ENCODE measurements around the gene EFL1. TPM values are rescaled to one million over a fixed set of nuclear protein-coding genes. Genes with fewer than 3 reads are reported as not detected.

Gene EFL1
- total and polyA plus RNA-seq, 9 of the 15 experiments (the other 6 are each of a cell fraction or from before 2014, with no cell fraction given), result 4.8 to 32.5 (median 16.9) TPM

- TF ChIP-seq L3MBTL2 (IDR thresholded peaks at IDR 0.05), result peak; percentile 69
- peak; percentile 91 for TF ChIP-seq ZNF766 (CRISPR knock-in tag; conservative IDR thresholded peaks at IDR 0.05)
- TF ChIP-seq GABPB2 (CRISPR knock-in tag; conservative IDR thresholded peaks at IDR 0.05), result no peak
- TF ChIP-seq NFRKB (IDR thresholded peaks at IDR 0.05; ENCODE audit: low read depth), result no peak
- TF ChIP-seq ESRRB (CRISPR knock-in tag; IDR thresholded peaks at IDR 0.05; ENCODE audit: borderline replicate concordance), result no peak
- peak; percentile 74; the same call in 1 of the 2 replicates for TF ChIP-seq FOXJ2 (tag; IDR thresholded peaks at IDR 0.05)
- TF ChIP-seq ZEB2 (IDR thresholded peaks at IDR 0.05), result peak; percentile 81
- TF ChIP-seq LARP7 (IDR thresholded peaks at IDR 0.05), result no peak
- TF ChIP-seq CUX1 (CRISPR knock-in tag; IDR thresholded peaks at IDR 0.05), result no peak
- no peak for TF ChIP-seq GTF2A2 (tag; IDR thresholded peaks at IDR 0.05)
- TF ChIP-seq MEF2A (IDR thresholded peaks at IDR 0.05; ENCODE audit: control insufficient read depth, low read depth, low read length), result no peak
- TF ChIP-seq PCBP1 (IDR thresholded peaks at IDR 0.05; ENCODE audit: low read depth, low read length, poor library complexity, severe bottlenecking), result no peak
- no peak for TF ChIP-seq PRMT5 (CRISPR knock-in tag; IDR thresholded peaks at IDR 0.05)
- no peak for TF ChIP-seq PHF21A (IDR thresholded peaks at IDR 0.05; ENCODE audit: borderline replicate concordance, low read depth)
- TF ChIP-seq ZNF354B (CRISPR knock-in tag; IDR thresholded peaks at IDR 0.05), result no peak
- peak; percentile 93 for TF ChIP-seq DPF2 (IDR thresholded peaks at IDR 0.05)
- TF ChIP-seq SOX6 (IDR thresholded peaks at IDR 0.05), result peak; percentile 98
- no peak for TF ChIP-seq NONO (IDR thresholded peaks at IDR 0.05; ENCODE audit: low read depth in 2 of 2, low read length in 1 of 2)
- TF ChIP-seq NRF1 (conservative IDR thresholded peaks at IDR 0.05 in 1 of 2, IDR thresholded peaks at IDR 0.05 in 1 of 2), result peak; percentile 26 to 39; a peak in 3 of 4 replicates
- no peak for TF ChIP-seq THRAP3 (IDR thresholded peaks at IDR 0.05; ENCODE audit: borderline replicate concordance)
- no peak for TF ChIP-seq HMGN3 (IDR thresholded peaks at IDR 0.05; ENCODE audit: borderline replicate concordance, extremely low read depth, insufficient read length, low read depth, low read length)
- TF ChIP-seq, protein P1, sequence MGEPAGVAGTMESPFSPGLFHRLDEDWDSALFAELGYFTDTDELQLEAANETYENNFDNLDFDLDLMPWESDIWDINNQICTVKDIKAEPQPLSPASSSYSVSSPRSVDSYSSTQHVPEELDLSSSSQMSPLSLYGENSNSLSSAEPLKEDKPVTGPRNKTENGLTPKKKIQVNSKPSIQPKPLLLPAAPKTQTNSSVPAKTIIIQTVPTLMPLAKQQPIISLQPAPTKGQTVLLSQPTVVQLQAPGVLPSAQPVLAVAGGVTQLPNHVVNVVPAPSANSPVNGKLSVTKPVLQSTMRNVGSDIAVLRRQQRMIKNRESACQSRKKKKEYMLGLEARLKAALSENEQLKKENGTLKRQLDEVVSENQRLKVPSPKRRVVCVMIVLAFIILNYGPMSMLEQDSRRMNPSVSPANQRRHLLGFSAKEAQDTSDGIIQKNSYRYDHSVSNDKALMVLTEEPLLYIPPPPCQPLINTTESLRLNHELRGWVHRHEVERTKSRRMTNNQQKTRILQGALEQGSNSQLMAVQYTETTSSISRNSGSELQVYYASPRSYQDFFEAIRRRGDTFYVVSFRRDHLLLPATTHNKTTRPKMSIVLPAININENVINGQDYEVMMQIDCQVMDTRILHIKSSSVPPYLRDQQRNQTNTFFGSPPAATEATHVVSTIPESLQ (CRISPR knock-in tag; IDR thresholded peaks at IDR 0.05), result no peak
- TF ChIP-seq GABPA (tag; conservative IDR thresholded peaks at IDR 0.05; ENCODE audit: low read depth), result no peak; the same call in 1 of the 2 replicates
- no peak for TF ChIP-seq ZNF507 (tag; conservative IDR thresholded peaks at IDR 0.05)
- TF ChIP-seq ZNF384 (IDR thresholded peaks at IDR 0.05; ENCODE audit: low read depth, low read length), result no peak
These were observed 168.7 kb downstream of the EFL1 start (continued) for GRCh38 chr15:82093774-82094211.

All from K562 (cell line).